GM19324 (cell line): ENCODE results near the gene RCOR1.

Experiments used
- ATAC-seq: cut with Tn5 transposase; IDR thresholded peaks from one replicate; pipeline ENCODE4 v1.9.1; 2021; ENCODE audit warnings: mild to moderate bottlenecking, moderate library complexity; ENCODE audit not compliant: unreplicated experiment, low FRiP score

The RCOR1 gene

DNA sequence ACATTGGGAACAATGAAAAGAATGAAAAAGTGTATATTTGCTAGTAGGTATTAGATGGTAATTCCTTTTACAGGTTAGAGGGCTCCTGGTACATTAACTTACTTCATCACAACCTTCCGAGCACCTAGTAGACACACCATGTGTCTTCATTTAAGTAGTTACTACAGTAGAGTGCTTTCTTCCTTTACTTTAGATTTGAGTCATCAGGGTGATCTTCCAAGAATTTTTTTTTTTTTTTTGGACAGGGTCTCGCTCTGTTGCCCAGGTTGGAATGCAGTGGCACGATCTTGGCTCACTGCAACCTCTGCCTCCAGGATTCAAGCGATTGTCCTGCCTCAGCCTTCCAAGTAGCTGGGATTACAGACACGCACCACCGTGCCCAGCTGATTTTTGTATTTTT is 105.1 kb downstream of the RCOR1 start:
- ATAC-seq, result no peak

DNA sequence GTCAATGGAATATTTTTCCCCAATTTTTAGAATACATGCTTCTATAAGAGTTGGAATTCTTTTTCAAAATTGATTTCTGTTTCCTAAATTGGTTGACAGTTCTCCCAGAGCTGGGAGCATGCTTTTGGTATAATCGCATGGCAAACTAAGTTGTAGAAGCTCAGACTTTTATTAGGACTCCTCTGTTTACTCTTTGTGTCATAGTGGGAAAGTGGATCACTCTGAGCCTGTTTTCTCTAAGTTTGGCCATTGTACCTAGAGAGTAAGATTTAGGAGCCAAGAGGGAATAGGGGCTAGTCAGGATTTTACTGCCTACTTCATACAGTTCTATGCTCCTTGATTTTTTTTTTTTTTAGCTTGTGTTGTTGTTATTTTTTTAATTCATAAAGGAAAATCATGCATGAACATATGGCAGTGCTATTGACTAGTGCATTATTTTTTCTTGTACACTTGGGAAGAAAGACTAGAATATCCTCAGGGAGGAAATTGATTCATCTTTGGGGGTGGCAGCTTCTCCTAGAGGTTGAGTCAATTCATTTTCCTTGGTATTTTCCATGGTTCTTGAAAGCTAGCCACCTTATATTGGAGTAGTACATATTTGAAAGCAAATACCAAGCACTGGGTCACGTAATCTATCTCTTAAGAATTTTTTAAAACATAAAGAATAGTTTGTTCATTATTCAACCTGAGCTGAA is 107.1 kb downstream of the RCOR1 start:
- no peak for ATAC-seq

DNA sequence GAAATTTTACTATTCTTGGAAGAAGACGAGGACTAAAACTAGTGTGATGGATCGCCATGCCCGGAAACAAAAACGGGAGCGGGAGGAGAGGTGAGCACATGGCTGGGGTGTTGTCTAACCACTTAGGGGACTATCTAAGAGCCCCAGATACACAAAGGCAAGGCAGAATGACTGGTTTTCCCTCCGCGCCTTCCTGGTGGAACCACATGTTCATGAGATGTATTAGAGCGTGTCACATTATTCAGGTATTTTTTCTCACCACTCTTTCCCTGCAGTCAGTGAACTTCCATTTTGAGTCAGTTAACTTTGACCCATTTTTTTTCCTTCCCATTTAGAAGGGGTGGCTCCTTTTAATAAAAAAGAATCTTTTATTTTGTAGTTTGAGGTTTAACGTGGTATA is 116.0 kb downstream of the RCOR1 start:
- no peak for ATAC-seq

DNA sequence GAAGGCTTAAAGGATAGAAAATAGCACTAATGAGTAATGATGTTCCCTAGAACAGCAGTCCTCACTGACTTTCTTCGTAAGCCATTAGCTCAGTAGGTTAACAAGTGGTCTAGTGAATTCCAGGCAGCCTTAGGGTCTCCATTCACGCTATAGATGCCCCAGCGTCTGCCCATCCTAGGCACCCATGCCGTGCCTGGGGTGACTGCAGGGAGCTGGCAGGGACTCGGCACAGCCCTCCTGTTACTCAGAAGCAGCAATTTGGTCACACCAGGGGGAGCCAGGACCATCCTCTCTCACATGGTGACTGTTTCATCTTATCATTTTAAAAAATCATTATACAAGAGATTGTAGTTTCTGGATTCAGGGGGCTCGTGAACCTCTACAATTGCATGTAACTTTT is 118.8 kb downstream of the RCOR1 start:
- ATAC-seq, result no peak

DNA sequence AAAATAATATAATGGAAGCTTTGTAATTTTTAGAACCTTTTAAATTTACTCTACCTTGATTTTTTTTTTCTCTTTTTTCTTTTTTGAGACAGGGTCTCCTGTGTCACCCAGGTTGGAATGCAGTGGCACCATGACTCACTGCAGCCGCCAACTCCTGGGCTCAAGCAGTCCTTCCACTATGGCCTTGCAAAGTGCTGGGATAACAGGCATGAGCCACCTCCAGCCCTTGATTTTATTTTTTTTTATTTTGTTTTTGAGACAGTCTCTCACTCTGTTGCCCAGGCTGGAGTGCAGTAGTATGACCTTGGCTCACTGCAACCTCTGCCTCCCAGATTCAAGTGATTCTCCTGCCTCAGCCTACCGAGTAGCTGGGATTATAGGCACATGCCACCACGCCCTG is 119.5 kb downstream of the RCOR1 start:
- ATAC-seq, result no peak

DNA sequence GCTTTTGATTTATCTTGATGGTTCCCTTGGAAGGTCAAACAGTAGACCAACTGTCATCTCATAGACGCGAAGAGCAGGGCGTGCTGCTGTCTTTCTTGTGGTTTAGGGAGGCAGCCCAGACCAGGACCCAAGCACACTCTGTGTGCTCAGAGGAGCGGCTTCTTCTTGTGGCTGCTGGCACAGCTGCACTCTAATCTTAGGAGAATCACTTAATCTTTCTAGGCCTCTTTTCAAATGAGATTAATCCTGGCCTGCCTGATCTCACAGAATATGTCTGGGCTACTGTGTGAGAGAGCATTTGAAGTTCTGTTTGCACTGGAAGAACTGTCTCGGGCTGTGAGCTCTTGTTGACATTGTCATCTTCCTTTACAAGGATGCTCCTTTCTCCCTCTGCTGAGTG is 124.8 kb downstream of the RCOR1 start:
- no peak for ATAC-seq

DNA sequence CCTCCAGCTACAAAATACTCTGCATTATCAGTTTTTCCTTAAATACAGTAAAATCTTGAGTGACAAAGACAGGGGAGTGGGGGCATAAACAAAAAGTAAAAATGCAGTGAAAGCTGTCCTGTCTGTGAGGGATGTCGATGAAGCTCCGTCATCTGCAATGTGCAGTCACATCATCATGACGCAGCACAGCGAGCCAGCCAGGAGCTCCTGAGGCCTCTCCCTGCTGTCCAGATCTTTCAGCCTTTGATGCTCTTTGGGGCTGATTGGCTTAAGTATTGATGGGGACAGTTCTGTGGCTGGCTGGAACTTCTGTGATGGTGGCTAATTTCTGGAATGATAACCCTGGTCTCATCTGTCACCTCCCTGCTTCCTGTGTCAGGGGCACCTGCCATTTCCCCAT is 130.2 kb downstream of the RCOR1 start:
- ATAC-seq, result no peak

DNA sequence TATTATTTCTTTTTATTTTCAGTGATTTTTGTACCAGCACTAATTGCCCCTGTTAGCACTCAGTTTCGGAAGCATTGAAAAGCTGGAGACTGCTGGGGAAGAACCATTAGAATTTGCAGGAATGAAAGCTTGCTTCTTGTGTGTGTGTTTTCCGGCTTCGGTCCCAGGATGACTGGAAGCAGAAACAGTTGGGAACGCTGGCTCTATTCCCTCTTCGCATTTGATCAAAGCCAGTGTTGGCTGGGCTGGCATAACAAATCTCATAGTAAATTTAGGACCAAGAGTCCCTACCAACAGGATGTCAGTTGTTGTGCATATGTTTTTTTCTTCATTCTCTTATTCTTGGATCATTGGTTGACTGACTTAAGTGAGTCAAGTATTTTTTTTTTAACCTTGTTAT is 131.2 kb downstream of the RCOR1 start:
- no peak for ATAC-seq

DNA sequence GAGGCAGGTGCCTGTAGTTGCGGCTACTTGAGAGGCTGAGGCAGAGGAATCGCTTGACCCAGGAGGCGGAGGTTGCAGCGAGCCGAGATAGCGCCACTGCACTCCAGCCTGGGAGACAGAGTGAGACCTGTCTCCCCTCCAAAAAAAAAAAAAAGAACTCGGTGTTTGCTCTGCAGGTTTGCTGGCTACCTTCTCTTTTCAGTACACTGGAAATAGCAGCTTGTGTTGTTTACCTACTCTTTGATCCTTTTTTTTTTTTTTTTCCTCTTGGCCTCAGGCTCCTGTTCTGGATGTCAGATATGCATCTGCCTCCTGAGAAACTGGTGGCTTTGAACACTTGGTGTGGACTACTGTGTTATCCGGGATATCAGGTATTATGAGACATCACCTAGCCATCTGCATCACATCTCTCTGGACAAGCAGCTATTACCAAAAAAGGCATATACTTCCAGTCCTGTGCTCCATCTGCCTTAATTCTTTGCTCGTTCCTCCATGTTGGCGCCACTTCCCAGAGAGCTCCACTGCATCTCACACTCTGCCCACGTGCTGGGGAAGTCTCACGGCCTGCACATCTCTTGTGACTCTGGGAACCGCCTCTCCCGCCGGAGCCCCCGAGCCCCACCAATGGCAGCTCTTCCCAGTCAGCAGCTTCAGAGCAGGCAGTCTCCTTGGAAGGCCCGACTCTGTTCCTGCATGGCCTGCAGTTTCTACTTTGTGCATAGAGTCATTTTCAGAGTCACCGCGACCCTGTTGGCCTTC is 133.9 kb downstream of the RCOR1 start:
- no peak for ATAC-seq

DNA sequence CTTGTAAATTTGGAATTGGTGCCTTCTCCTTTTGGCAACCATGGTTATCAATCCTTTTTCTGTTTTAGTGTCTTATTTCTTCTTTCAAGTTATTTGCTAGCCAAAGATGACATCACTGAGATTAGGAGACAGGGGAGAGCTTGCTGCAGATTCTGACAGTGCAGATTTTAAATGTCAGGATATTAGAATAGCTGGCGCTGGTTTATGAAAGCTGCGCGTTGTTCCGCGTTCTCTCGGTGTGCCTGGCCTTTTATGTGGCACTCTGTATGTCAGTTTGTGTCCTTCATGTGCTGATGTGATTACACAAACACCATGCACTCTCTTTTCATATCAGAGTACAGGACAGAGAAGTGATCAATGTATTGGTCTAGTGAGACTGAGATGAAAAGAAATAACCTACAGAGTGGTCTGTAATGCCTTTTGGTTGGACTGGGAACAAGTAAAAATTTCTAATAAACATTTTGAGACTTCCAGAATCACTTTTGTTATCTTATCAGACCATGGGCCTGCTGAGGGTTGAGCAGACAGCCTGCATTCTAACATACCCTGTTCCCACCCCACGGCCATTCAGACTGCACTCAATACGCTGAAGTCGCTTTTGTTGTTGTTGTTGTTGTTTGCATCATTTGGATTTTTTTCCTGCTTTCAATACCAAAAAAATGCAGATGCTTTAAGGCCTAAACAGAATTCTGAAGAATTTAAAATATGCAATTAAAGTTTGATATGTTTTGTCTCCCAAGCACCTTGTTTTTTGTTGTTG is 135.1 kb downstream of the RCOR1 start:
- ATAC-seq, result no peak

DNA sequence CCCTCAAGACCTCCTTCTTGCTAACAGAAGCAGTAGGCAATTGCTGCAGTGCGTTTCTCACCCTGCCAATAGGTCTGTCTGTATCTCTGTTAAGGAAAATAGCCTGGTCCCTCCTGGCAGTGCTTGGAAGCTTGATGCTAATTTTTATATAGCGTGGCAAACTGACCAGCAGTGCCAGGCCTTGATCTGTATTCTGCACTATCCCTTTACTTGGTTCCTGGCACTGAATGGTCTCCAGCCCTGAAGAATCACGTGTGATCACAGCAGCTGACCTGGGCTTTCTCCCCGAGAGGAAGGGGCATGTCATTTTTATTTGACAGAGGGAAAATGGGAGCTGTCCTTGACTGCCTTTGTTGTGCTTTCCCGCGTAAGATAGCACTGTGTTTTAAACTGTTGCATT is 136.1 kb downstream of the RCOR1 start:
- no peak for ATAC-seq

DNA sequence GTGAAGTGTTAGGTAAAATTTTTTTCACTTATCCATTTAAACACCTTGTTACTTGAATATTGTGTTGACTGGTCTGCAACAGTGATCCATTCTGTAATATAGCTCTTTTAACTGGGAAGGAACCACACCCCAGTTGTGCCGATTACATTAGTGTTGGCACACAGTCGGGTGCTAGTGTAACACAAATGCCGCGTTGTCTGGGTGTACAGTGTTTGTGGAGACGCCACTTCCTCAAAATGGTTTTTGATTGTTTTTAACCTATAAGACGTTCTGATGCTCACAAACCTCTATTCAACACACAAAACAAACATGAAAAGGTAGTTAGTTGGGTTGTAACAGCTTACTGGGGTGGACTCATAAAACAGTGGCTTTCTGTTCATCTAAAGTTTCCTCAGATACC is 136.8 kb downstream of the RCOR1 start:
- no peak for ATAC-seq

DNA sequence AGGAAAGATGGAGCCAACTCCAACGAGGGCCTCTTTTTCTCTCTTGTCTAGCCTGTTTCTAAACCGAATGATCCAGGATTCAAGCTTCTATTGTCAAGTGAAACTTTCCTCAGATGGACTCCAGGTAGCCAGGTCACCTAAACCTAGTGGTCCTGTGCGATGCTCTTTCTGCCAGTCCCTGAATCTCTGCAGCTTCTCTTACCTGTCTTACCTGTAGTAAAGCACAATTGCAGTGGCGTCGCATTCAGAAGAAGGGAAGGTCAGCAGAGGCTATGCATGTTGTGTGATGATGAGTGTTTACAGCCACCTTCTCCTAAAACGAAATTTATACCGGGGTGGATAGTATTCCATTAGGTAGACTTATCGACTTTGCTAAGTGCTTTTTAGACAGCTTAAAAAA is 137.4 kb downstream of the RCOR1 start:
- no peak for ATAC-seq

DNA sequence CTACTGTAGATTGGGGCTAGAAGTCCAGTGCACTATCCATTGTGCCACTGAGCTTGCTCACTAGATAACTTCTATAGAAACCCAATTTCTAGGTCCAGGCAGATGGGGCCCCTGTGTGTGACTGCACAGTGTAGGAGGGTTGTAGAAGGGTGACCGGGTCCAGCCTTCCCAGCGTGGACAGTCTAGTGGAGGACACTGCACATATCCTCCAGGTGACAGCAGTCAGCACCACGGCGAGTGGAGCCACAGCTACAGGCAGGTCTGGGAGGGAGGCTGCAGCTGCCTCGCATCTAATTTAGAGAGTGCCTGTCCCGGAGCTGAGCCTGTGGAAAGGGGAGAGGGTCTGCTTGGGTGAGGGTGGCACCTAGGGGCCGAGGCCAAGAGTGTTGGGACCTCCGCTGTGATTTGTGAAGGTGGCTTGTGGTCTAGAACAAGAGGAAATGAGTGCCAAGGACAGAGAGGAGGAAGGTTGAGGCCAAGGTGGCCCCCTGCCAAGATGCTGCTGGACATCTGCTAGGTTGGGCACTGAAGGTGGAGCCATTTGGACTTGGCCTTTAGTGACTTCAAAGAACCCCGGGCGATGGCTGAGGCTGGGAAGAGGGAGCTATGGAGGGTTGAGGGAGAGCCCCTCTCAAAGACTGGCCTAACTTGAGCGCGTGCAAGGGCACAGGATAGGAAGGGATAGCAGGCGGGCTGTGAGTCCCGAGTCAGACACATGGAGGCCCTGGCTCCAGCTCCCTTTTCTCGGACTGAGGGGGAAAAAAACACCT is 138.8 kb downstream of the RCOR1 start:
- no peak for ATAC-seq

DNA sequence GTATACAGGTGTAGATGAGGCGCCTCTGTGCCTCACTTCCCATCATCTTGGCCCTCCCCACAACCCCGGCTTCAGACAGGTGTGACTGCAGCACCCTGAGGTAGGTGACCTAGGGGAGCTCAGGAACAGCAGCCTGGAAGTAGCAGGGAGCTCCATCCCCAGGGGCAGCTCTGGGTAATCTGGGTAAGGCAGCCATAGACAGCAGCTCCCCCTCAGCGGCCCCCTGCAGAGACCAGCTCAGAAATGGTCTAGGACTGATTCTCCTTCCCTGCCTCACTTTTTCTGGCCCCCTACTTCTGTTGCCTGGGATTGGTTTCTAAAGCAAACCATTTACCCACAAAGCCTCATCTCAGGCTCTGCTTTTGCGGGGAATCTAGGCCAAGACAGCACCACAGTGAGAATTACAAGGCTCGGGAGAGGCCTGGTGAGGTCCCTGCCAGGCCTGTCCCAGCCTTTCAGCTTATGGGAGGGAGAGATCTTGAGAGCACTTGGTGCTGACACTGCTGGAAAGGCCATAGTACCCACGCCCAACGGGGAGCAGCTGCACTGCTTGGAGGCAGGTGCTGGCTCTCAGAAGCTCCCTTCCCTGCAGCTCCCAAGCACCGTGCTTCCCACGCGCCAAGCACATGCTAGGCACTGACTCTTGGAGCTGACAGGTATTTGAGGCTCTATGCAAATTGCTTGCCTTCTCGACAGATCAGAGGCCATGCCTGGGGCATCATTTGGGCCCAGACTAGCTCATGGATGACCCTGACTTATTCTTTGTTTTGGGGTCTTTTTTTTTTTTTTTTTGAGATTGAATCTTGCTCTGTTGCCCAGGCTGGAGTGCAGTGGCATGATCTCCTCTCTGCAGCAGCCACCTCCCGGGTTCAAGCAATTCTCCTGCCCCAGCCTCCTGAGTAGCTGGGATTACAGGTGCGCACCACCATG is 139.7 kb downstream of the RCOR1 start:
- ATAC-seq, result no peak

DNA sequence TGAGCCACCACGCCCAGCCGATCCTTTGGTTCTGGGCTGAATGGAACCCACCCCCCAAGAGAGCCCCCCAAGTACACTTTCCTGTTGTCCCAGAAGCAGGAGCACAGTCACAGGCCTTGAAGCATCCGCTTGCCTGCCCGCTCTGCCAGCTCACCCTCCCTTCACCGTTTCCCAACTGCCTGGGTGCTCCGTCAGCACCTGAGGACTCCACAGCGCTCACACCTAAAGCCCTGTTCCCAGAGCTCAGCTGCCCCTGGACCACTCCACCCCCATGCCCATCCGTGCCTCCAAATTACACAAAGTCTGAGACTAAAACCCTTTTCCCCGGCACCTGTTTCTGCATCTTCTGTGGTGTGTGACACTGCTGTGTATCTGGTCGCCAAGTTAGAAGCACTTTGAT is 140.5 kb downstream of the RCOR1 start:
- no peak for ATAC-seq

DNA sequence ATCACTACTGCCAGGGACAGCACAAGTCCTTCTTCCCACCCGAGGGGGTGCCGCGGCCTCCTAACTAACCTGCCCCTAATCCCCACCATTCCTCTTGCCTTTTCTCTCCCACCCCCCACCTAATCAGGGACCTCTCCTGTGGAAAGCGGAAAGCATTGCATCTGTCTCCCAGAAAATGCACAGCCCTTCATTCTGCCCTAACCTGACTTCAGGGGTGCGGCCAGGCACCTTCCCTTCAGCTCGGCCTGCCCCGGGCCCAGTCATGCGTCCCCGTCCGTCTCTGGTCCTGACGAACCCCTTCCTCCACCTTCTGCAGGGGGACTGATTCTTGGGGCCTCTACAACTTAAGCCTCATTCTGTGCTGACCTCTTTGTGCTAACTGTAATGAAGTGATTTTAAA is 140.9 kb downstream of the RCOR1 start:
- no peak for ATAC-seq

DNA sequence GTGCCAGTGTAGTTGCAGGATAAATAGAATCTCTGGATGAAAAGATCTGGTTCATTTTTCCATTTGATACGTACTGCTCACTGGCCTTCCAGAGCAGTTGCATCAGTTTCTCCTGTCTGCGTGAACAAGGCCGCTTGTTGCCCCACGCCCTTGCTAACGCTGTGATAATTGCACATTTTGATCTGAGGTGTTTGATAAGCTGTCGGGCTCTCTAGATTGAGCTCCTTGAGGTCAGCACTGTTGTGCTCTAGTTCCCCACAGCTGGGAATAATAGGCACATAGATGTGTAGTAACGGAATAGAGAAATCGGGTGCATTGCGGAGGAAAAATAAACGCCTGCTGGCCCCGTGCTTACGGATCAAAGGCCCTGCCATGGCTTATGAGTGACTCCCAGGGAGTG is 142.0 kb downstream of the RCOR1 start:
- ATAC-seq, result no peak

DNA sequence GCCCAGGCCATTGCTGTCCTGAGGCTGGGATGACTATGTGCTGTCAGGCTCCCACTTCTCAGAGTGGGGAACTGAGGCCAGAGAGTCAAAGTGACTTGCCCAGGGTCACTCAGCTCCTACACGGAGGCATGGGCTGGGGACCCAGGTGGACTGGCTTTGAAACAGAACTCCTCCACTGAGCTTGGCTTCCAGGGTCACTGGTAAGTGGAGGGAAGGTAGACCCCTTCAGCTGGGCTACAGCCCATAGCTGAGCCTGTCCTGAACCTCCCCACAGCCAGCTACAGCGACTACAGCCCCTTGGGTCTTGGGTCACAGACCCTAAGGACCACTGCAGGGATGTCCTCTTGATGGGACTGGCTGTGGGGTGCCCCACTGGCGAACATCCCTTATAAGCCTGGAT is 144.5 kb downstream of the RCOR1 start:
- ATAC-seq, result no peak
